ENCODE measurements around the gene GALNT17.

GRCh38 chr7:71131256-71132126, 453 bp upstream of the GALNT17 start:
- TF ChIP-seq POLR2AphosphoS5 (IDR thresholded peaks at IDR 0.05; ENCODE audit: low read depth, low read length) (no peak), POLR2A (IDR thresholded peaks at IDR 0.05; ENCODE audit: low read depth, low read length) (no peak), TAF1 (IDR thresholded peaks at IDR 0.05; ENCODE audit: borderline replicate concordance, low read depth, low read length) (no peak)

Data from GM12892 (cell line).